Neural progenitor cell (in vitro differentiated cells): ENCODE results near the gene TAF6.

Source experiments
- CTCF ChIP-seq: fragments of 200-600 bp; sonication (generic); IDR thresholded peaks from 2 replicates; pipeline ENCODE4 v1.5.1; 2017; ENCODE audit warnings: antibody characterized with exemption, mild to moderate bottlenecking
- EZH2 ChIP-seq: fragments of 200-600 bp; sonication (generic); IDR thresholded peaks from 2 replicates; pipeline ENCODE4 v1.6.1; 2017; ENCODE audit warnings: antibody characterized with exemption, mild to moderate bottlenecking, moderate library complexity

- TF ChIP-seq CTCF, result no peak
- no peak for TF ChIP-seq EZH2
Observed at GRCh38 chr7:100122067-100122466, 2.9 kb upstream of the TAF6 start.
